Gastrocnemius medialis (tissue), 4 donors: ENCODE measurements around the gene MAST4. TPM values are rescaled to one million over a fixed set of nuclear protein-coding genes. Genes with fewer than 3 reads are reported as not detected.

Experiments
- ATAC-seq, 2 donors: fragments of 150-250 bp; one replicate each; pipeline ENCODE4 v1.9.1; 2016
- DNase-seq, 2 donors: peaks; one replicate each; pipeline ENCODE4 v3.0.0-alpha.2; 2019
- H3K27ac ChIP-seq, 4 donors: fragments of 200-600 bp; sonication (generic); 1 replicate in 1 of 4; 2 replicates in 3 of 4; pipeline ENCODE4 v1.5.1; 2016 to 2018; ENCODE audit warnings: mild to moderate bottlenecking in 2 of 4, moderate library complexity in 1 of 4
- H3K27me3 ChIP-seq, 3 donors: fragments of 200-600 bp; sonication (generic) in 2 of 3; 1 replicate in 1 of 3; 2 replicates in 2 of 3; pipeline versions ENCODE4 v1.5.1 to v1.6.0; 2016 to 2019; ENCODE audit warnings: mild to moderate bottlenecking in 1 of 3, moderate library complexity in 1 of 3
- H3K36me3 ChIP-seq, 2 donors: fragments of 200-600 bp; sonication (generic) in 1 of 2; one replicate each; pipeline ENCODE4 v1.5.1; 2017 to 2018
- H3K4me1 ChIP-seq, 2 donors: fragments of 200-600 bp; sonication (generic) in 1 of 2; one replicate each; pipeline ENCODE4 v1.5.1; 2016 to 2017; ENCODE audit warnings: mild to moderate bottlenecking in 2 of 2
- H3K4me3 ChIP-seq, 4 donors: fragments of 200-600 bp; sonication (generic) in 3 of 4; 1 replicate in 1 of 4; 2 replicates in 3 of 4; pipeline ENCODE4 v1.5.1; 2016 to 2019; ENCODE audit warnings: mild to moderate bottlenecking in 2 of 4
- H3K9me3 ChIP-seq, 3 donors: fragments of 200-600 bp; sonication (generic) in 2 of 3; 1 replicate in 1 of 3; 2 replicates in 2 of 3; pipeline ENCODE4 v1.5.1; 2016 to 2019
- CTCF ChIP-seq, 5 experiments: fragments of 450-650 bp in 3 of 5; fragments of 200-600 bp in 2 of 5; sonication (generic) in 2 of 5; IDR thresholded peaks in 4 of 5; conservative IDR thresholded peaks in 1 of 5; 1 replicate in 4 of 5; 2 replicates in 1 of 5; pipeline ENCODE4 v1.5.1; 2016 to 2019; ENCODE audit warnings: antibody characterized with exemption in 5 of 5, mild to moderate bottlenecking in 3 of 5, moderate library complexity in 3 of 5
- POLR2A ChIP-seq, 2 donors: fragments of 450-650 bp; IDR thresholded peaks; one replicate each; pipeline ENCODE4 v1.6.1; 2017; ENCODE audit warnings: antibody characterized with exemption in 2 of 2, mild to moderate bottlenecking in 2 of 2, moderate library complexity in 2 of 2
- in situ Hi-C, 4 donors: fragments of 200-750 bp; cut with MboI; loops; one replicate each; pipeline versions ENCODE4 v1.15.0 to v1.8.0; 2017; ENCODE audit warnings: low sequenced_read_pairs in 4 of 4
- intact Hi-C: fragments of 100-400 bp; cut with DNase I; formaldehyde crosslinking; loops from one replicate; pipeline ENCODE4 v1.15.1; 2023; ENCODE audit warnings: low total_unique reads
- total RNA-seq, 4 donors: library from RNA; depleted of rRNA; stranded (reverse); fragments of >200 nt; gene quantifications; one replicate each; pipeline versions ENCODE4 v1.1.0 to v1.2.3, GENCODE V29; 2016

The MAST4 gene
- total RNA-seq, 4 donors from 2014 or later = 24.1 to 42.0 (median 38.5) TPM

GRCh38 chr5:67181648-67182221, 585.5 kb downstream of the MAST4 start:
- TF ChIP-seq POLR2A (IDR thresholded peaks at IDR 0.05) (no peak), CTCF (IDR thresholded peaks at IDR 0.05 in 4 of 5, conservative IDR thresholded peaks at IDR 0.05 in 1 of 5) (no peak)
- H3K4me3 ChIP-seq = no peak overlapping the region
- peak overlapping the region; percentile 34 to 47 (median 42) for H3K27ac ChIP-seq
- no peaks in the 10 kb centered on the region for H3K9me3 ChIP-seq
- ATAC-seq (no peak), DNase-seq (no peak)
- intact Hi-C loops (no loop called here), in situ Hi-C loops (loop anchor here in 1 of 4 donors (25.0 kb wide), 1 partner anchor 869 kb away; no protein-coding TSS in a partner anchor)
- no peaks in the 10 kb centered on the region for H3K27me3 ChIP-seq
- no peaks in the 10 kb centered on the region for H3K36me3 ChIP-seq
- peaks cover 0 to 3% of the 10 kb centered on the region in 2 donors for H3K4me1 ChIP-seq

DNA sequence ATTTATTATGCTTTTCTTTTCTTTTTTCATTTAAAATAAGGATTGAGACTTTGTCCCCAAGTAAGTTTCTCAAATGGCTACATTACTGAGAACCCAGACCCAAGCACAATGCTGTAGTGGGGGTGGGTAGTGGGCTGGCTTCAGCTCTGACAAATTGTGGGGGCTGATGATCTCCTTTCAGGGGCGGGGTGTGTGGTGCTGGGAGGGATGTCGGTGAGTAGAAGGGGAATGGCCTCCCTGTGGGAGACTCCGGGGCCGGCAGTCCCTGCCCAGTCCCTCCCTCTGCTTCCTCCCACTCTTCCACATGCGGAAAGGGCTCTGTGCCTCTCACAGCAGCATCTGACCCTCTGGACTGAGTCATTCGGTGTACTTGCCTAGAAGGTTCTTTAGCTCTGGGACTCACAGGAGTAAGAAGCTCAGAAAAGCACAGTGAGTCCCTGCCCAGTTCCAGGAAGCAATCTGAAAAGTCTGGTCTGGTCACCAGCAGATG, 586.2 kb downstream of the MAST4 start:
- in situ Hi-C loops = loop anchor here in 1 of 4 donors (25.0 kb wide), 1 partner anchor 870 kb away; no protein-coding TSS in a partner anchor
- peak; percentile 13 to 15 for TF ChIP-seq POLR2A (IDR thresholded peaks at IDR 0.05)
- no peak for TF ChIP-seq CTCF (IDR thresholded peaks at IDR 0.05 in 4 of 5, conservative IDR thresholded peaks at IDR 0.05 in 1 of 5)
- H3K36me3 ChIP-seq = no peaks in the 10 kb centered on the region
- peaks cover 0 to 3% of the 10 kb centered on the region in 2 donors for H3K4me1 ChIP-seq
- peak overlapping the region; percentile 34 to 50 (median 43) for H3K27ac ChIP-seq
- H3K4me3 ChIP-seq = no peak overlapping the region
- DNase-seq (peak; percentile 35 to 62), ATAC-seq (peak; percentile 80 to 83)
- intact Hi-C loops = no loop called here
- no peaks in the 10 kb centered on the region for H3K9me3 ChIP-seq
- no peaks in the 10 kb centered on the region for H3K27me3 ChIP-seq

DNA sequence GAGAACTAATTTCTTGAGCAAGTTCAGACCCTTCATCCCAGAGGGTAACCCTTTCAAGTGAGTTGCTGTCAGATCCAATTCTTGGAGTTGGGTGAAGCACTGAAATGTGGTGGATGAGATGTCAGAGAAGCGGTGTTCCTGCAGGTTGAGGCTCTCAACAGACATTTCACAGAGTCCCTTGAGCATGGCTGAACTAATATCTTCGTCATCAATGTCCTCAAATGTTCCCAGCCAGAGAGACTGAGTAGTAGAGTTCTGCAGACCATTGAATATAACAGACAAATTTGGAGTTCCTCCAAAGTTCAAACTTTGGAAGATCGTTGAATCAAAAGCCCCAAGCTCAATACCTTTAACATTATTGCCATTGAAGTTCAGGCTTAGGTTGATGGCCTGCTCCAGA, 587.7 kb downstream of the MAST4 start:
- no peak for ATAC-seq
- intact Hi-C loops = no loop called here
- Histone ChIP-seq H3K4me3 (no peak overlapping the region), H3K27me3 (no peaks in the 10 kb centered on the region), H3K36me3 (no peaks in the 10 kb centered on the region), H3K27ac (no peak overlapping the region), H3K4me1 (peaks cover 0 to 3% of the 10 kb centered on the region in 2 donors), H3K9me3 (no peaks in the 10 kb centered on the region)
- TF ChIP-seq CTCF (IDR thresholded peaks at IDR 0.05 in 4 of 5, conservative IDR thresholded peaks at IDR 0.05 in 1 of 5) = no peak
- no peak for TF ChIP-seq POLR2A (IDR thresholded peaks at IDR 0.05)
- no peak for DNase-seq
- in situ Hi-C loops = loop anchor here in 1 of 4 donors (25.0 kb wide), 1 partner anchor 872 kb away; no protein-coding TSS in a partner anchor

DNA sequence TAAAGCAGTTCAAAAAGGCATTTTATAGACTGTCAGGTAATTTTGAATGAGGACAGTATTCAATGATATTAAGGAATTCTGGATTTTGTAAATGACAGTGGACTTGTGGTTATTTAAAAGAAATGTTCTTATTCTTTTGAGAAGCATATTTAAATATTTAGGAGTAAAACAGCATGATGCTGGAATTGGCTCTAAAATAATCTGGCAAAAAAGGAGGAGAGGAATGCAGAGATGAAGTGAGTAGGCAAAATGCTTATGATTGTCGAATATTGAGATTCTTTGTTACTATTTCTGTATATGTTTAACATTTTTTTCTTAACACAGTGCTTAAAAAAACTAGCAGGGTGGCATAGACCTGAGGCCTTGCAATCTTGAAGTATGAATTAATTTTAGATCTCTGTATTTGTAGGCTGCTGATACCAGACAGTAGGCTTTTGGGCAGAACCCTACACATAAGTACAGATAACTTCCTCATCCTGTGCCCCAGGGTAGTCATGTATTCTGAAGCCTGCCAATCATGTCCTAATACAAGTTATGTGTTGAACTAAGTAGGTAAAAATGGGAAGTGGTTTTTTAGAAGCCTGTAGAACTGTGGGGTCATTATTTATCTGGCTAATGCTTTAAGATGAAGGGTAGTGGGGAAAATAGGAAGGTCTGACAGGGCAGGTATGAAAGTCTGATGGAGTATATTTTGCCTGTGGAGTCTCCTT, 591.0 kb downstream of the MAST4 start:
- TF ChIP-seq CTCF (IDR thresholded peaks at IDR 0.05 in 4 of 5, conservative IDR thresholded peaks at IDR 0.05 in 1 of 5) (no peak), POLR2A (IDR thresholded peaks at IDR 0.05) (no peak)
- intact Hi-C loops = no loop called here
- Histone ChIP-seq H3K36me3 (no peaks in the 10 kb centered on the region), H3K4me1 (peaks cover 0 to 3% of the 10 kb centered on the region in 2 donors), H3K27me3 (no peaks in the 10 kb centered on the region), H3K27ac (no peak overlapping the region), H3K4me3 (no peak overlapping the region), H3K9me3 (no peaks in the 10 kb centered on the region)
- in situ Hi-C loops = loop anchor here in 1 of 4 donors (25.0 kb wide), 1 partner anchor 875 kb away; no protein-coding TSS in a partner anchor
- no peak for DNase-seq
- ATAC-seq = no peak
